GM19099 (cell line): ENCODE measurements around the gene SRGAP3.

Source experiments
- POLR2A ChIP-seq: IDR thresholded peaks from 3 replicates; pipeline ENCODE4 v1.6.1; 2011; ENCODE audit warnings: low read depth; ENCODE audit not compliant: insufficient read length; ENCODE audit errors: extremely low read depth

Gene SRGAP3

DNA sequence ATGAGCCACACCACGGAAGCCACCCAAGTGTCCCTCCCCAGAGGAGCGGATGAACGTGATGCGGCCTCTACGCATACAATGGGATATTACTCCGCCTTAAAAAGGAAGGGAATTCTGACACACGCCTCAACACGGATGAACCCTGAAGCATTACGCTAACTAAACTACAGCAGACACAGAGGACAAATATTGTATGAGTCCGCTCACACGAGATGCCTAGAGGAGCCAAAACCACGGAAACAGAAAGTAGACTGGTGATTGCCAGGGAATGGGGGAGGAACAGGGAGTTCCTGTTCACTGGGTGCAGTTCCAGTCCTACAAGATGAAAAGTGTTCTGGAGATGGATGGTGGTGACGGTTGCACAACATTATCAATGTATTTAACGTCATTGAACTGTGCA lies 32.7 kb downstream of the SRGAP3 start:
- TF ChIP-seq POLR2A: no peak

DNA sequence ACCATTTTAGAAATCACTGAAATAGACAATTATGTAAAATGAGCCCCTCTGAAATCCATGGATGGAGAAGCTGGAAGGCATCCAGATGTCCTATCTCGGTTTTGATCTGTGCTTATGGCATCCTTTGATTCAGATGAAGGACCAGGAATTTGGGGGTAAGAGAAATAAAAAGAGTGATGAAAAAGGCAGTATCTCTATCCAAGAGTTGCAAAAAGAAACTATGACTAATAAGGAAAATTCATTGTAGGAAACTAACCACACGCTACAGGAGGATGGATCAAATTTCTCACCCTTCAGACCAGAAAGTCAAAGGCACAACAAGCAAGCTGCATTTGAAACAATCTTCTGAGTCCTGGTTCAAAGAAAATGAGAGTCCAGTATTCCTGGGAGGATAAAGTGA lies 34.8 kb downstream of the SRGAP3 start:
- TF ChIP-seq POLR2A: no peak

DNA sequence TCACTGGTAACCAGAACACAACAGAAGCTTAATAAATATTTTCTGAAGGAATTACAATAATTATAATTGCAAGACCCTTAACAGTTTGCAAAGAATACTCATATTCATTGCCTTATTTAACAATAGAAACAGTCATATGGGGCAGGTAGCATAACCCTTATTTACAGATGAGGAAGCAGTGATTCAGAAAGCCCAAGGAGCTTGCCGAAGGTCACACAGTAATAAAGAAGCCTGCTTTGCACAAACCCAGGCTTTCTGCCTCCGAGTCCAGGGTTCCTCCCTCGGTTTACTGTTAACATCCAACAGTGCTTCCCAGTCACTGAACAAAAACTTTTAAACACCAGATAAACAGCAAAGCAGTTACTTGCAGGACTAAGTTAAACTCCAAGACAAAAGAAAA lies 35.3 kb downstream of the SRGAP3 start:
- no peak for TF ChIP-seq POLR2A

DNA sequence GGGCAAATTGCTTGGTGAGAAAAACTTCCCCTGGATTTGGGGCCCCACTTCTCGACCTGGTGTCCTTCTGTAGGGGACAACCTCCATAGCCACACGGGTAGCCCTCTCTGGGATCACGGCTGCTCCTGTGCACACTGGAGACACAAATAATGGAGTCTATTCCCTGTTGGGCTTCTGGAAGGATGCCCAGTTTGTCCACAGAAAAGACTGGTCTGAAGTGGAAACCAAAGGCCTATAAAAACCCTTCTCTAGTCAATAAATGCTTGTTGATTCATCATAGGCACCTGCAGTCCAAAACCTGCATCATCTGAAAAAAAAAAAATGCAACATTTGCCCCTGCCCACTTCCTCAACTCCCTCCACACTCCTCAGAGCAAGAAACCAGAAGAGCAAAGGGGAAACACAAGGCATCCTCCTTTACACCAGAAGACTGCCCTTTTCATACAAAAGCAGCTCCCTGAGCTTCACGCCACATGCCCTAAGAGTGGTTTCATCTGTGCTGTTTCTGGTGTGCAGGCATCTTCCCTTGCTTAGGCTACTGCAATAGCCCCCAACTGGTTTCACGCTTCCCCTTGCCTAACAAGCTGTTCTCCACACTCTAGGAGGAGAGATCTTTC lies 36.3 kb downstream of the SRGAP3 start:
- TF ChIP-seq POLR2A: no peak

DNA sequence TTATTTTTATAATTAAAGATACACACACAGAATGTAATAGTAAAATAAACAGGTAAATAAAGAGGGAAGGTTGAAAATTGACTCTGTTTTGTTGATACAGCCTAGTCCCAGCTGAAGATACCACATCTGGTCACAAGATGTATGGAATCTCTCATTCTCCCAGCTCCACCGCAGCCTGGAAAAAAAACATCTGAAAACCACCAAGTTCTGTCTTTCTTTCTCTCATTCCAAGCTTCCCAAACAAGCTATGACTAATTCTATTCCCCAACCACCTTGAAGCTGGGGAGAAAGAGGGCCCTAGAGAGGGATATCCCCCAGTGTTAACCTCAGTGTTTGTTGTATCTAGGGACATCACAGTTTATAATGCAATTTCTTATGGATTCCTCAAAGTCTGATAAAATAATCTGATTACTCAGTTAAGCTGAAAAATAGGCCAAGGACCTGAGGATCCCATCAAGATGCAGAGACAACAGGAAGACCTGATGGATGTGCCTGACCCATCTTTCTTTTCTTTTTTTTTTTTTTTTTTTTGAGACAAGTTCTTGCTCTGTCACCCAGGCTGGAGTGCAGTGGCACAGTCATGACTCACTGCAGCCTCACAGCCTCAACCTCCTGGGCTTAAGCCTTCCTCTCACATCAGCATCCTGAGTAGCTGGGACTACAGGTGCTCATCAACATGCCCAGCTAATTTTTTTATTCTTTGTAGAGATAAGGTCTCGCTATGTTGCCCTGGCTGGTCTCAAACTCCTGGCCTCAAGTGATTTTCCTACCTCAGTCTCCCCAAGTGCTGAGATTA lies 38.1 kb downstream of the SRGAP3 start:
- TF ChIP-seq POLR2A: no peak

DNA sequence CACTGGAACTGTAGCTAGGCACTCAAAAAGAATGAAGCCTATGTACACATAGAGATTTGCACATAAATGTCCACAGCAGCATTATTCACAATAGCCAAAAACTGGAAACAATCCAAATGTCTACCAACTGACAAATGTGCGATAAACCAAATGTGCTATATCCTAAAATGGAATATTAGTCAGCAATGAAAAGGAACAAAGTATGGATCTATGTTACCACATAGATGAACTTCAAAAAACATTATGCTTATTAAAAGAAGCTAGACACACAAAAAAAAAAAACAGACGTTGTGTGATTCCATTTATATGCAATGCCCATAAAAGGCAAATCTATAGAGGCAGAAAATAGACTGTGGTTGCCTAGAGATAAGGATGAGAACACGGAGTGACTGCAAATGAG lies 39.7 kb downstream of the SRGAP3 start:
- no peak for TF ChIP-seq POLR2A

DNA sequence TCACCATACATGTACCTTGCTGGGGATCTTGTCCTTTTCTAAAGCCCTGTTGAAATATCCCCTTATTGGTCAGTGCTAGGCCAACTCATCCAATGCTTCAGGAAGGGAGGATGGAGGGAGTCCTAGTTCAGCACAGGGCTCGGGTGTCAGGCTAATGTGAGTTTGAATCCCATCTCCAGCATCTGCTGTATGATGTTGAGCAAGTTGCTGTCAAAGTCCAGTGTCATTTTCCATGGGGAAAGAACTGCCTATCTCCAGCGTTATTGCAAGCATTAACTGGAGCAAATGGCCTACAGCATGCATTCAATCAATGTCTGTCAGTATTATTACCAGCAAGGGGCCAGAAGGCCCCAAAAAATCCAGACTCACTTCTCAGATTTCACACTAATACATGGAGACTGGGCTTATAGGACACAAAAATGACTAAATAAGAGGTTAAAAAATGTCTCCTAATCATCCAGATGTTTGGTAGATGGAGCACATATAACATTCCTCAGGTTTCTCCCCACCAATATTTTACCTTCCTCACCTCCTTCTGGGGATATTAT lies 40.8 kb downstream of the SRGAP3 start:
- no peak for TF ChIP-seq POLR2A

DNA sequence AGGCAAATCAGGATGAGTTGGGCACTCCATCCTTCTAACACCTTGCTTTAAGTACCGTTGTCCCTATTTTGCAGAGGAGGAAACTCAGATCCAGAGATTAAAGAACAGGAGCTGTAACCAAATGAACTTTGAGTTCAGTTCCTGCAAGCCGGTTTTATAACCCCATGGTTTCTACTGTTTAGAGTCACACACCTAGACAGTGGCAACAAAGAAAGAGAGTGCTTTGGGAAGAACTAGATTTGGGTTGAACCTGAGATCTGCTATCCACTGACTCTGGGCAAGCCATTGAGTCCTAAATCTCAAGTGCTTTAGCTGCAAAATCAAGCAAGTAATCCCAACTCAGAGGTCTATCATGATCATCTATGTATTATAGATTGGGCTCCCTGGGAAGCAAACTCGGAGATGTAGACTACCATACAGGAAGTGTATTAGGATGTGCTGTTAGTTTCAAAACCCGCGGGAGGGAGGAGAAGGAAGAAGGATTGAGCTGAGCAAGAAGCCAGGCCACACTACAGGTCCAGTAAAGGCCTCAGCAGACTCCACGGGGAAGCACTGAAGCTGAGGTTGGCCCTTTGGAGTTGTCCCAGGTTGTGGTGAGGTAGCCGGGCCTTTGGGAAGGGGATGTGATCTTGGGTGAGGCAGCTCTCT lies 42.2 kb downstream of the SRGAP3 start:
- no peak for TF ChIP-seq POLR2A

DNA sequence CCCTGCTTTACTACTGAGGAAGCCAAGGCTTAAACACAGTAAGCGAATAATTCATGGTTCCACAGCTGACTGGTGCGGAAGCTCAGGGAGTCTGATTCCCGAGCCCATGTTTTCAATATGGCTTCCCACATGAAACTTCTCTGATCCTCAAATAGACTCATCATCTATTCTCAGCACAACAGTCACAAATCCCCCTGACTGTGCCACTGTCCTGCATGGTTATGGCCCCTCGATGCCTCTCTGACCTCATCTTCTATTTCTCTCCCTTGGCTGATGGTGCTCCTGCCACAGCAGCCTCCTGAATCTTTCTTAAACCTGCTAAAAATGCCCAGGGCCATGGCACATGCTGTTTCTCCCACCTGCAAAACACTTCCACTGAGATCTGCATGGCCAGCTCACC lies 43.2 kb downstream of the SRGAP3 start:
- no peak for TF ChIP-seq POLR2A

DNA sequence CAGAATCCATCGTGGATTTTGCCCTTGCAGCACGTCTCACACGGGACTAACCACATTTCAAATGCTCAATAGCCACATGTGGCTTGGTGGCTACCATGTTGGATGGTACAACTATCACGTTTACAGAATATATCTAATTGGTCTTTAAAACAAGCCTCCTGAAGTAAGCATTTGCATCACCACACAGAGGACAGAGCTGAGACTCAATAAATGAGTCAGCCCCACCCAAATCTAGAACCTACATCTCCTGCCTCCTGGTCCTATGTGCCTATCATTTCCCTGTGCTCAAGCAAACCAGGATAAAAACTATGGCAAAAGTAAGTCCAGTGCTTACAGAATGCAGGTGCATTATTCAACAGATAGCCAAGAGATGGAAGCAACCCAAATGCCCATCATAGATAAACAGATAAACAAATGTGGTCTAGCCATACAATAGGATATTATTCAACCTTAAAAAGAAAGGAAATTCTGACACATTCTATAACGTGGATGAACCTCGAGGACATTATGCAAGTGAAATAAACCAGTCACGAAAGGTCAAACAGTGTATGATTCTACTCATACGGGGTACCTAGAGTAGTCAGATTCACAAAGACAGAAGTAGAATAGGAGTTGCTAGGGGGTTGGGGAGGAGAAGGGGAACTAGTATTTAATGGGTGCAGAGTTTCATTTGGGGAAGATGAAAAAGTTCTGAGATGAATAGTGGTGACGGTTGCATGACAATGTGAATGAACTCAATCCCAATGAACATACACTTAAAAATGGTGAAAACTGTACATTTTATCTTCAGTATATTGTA lies 43.9 kb downstream of the SRGAP3 start:
- no peak for TF ChIP-seq POLR2A

DNA sequence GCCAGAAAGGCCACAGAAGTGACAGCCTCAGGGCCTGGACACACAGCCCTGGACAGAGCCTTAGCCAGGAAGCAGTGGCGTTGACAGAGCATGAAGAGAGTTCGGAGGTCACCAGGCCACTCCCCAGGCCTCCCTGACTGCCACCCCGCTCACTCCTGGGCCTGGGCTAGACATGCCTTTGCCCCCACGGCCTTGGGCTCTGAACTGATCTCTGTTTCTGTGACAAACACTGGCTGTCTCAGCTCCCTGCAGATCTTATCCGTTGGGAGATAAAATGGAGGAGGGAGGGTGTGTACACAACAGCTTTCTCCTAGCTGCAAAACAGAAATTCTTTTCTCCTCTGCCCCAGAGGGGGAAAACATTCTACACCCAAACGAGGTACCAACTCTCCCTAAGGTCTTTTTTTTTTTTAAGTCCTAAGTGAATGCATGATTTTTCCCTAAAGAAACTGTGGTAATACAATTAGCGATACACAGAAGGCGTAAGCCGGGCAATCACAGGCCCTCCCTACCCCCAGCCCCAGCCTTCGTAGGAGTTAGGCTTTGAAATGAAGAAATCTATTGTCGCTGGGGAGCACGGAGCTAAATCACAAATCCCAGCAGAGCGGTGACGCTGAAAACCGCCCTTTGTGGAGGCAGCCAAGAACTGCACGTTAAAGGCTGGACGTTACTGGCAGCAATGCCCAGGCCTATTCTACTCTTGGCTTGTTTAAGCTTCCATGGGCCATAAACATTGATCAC lies 45.0 kb downstream of the SRGAP3 start:
- no peak for TF ChIP-seq POLR2A

DNA sequence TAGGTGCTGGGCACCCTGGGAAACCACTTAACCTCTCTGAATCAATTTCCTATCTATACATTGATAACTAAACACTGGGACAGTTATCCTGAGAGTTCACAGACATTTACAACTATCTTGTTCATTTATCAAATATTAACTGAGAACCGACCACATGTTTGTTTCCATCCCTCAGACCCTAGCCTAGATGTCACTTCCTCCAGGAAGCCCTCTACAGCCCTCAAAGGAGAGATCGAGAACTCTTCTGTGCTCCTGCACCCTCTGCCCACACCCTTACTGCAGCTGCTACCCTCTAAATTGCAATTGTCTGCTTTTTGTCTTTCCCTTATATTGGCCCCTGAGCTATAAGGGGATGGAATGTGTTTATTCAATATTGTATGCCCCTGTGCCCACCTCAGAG lies 46.1 kb downstream of the SRGAP3 start:
- no peak for TF ChIP-seq POLR2A

DNA sequence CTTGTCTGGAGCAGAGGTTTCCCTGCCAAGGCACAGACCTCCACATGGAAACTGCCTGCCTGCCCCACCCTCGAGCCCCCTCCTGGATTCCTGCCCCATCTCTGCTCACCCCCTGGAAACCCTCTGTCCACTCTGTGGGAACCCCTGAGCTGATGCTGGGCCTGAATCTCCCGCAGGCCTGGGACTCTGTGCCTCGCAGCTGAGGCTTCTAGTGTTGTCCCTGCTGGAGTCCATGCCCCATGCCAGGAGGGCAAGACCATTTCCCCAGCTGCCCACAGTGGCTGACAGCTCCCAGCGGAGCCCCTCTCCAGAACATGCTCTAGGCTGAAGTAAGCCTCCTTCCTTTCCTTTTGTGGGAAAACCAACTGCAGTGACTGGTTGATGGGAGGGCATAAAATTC lies 46.9 kb downstream of the SRGAP3 start:
- no peak for TF ChIP-seq POLR2A

DNA sequence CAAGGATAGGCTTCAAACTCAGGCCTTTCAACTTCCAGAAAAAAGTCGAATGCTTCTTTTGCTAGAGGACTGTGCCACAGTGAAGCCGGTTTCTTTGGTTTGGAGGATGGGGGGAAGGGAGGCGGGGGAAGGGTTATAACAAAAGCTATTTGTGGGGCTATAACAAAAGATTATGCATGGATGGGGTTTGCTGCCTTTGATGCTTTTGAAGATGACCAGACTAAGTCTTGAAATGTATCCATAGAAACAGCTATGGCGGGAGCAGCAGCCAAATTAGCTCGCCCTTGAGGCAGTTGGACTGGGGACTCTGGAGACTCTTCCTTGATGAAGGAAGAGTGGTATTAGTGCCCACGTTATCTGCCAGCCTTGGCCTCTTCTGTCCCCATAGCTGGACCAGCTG lies 47.5 kb downstream of the SRGAP3 start:
- no peak for TF ChIP-seq POLR2A
